ENCODE data around the gene NAALADL1. TPM values are rescaled to one million over a fixed set of nuclear protein-coding genes. Genes with fewer than 3 reads are reported as not detected.

NAALADL1 gene
- polyA plus RNA-seq, 1 experiment = 9.4 TPM

DNA sequence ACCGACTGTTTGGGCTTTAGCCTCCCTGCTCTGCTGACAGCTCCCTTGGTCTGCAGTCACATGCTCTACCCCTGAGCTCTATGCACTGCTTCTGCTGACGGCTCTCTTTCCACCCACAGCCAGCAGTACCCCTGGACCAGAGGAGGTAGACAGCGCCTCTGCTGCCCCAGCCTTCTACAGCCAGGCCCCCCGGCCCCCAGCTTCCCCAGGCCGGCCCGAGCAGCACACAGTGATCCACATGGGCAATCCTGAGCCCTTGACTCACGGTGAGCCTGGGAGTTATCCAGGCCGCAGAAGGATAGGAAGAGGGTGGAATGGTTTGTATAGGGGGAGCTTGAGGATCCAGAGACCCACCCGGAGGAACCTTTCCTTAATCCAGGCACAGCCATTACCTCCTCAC, 28.5 kb upstream of the NAALADL1 start:
- H3K4me3 ChIP-seq (ENCODE audit: low read depth, low read length) = no peak overlapping the region
- no peaks in the 10 kb centered on the region for H3K27me3 ChIP-seq (ENCODE audit: control insufficient read depth, insufficient read depth, low read length)
- TF ChIP-seq, protein P1, sequence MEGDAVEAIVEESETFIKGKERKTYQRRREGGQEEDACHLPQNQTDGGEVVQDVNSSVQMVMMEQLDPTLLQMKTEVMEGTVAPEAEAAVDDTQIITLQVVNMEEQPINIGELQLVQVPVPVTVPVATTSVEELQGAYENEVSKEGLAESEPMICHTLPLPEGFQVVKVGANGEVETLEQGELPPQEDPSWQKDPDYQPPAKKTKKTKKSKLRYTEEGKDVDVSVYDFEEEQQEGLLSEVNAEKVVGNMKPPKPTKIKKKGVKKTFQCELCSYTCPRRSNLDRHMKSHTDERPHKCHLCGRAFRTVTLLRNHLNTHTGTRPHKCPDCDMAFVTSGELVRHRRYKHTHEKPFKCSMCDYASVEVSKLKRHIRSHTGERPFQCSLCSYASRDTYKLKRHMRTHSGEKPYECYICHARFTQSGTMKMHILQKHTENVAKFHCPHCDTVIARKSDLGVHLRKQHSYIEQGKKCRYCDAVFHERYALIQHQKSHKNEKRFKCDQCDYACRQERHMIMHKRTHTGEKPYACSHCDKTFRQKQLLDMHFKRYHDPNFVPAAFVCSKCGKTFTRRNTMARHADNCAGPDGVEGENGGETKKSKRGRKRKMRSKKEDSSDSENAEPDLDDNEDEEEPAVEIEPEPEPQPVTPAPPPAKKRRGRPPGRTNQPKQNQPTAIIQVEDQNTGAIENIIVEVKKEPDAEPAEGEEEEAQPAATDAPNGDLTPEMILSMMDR (IDR thresholded peaks at IDR 0.05; ENCODE audit: low read depth, low read length) = no peak
- H3K9me3 ChIP-seq (ENCODE audit: control insufficient read depth, insufficient read depth, low read length) = no peaks in the 10 kb centered on the region; the same call in 1 of the 2 replicates
- DNase-seq (ENCODE audit: low read depth, low spot score) = no peak
- ChIA-PET POLR2A (no interaction called here), CTCF (no interaction called here)
- H3K27ac ChIP-seq (ENCODE audit: low read depth, low read length) = no peak overlapping the region

DNA sequence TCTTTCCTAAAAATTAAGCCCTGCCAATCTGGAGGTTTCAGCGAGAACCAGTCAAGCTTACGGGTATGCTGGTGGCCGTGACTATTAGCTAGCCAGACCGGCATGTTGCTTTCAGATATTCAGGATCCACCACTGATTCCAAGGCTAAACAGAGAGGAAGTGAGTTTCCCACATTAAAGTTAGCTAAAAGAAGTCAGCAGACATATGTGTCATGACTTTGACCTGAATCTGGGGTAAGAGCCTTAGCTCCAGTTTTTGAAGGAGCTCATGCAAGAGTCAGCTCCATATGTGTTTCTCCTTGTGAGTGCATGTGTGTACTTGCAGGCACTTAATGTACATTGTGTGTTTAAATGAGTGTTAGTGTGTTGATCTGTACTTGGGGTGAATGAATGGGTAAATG, 27.1 kb upstream of the NAALADL1 start:
- POLR2A ChIA-PET = no interaction called here
- no peaks in the 10 kb centered on the region; the same call in 1 of the 2 replicates for H3K9me3 ChIP-seq (ENCODE audit: control insufficient read depth, insufficient read depth, low read length)
- no peak overlapping the region for H3K27ac ChIP-seq (ENCODE audit: low read depth, low read length)
- TF ChIP-seq, protein P1 (IDR thresholded peaks at IDR 0.05; ENCODE audit: low read depth, low read length) = no peak
- no peaks in the 10 kb centered on the region for H3K27me3 ChIP-seq (ENCODE audit: control insufficient read depth, insufficient read depth, low read length)
- DNase-seq (ENCODE audit: low read depth, low spot score) = no peak
- CTCF ChIA-PET = interaction anchor here (1.1 kb wide), 1 partner anchor 28 kb away, joined by 5 read pairs; no protein-coding TSS in a partner anchor
- no peak overlapping the region; the same call in 1 of the 2 replicates for H3K4me3 ChIP-seq (ENCODE audit: low read depth, low read length)

DNA sequence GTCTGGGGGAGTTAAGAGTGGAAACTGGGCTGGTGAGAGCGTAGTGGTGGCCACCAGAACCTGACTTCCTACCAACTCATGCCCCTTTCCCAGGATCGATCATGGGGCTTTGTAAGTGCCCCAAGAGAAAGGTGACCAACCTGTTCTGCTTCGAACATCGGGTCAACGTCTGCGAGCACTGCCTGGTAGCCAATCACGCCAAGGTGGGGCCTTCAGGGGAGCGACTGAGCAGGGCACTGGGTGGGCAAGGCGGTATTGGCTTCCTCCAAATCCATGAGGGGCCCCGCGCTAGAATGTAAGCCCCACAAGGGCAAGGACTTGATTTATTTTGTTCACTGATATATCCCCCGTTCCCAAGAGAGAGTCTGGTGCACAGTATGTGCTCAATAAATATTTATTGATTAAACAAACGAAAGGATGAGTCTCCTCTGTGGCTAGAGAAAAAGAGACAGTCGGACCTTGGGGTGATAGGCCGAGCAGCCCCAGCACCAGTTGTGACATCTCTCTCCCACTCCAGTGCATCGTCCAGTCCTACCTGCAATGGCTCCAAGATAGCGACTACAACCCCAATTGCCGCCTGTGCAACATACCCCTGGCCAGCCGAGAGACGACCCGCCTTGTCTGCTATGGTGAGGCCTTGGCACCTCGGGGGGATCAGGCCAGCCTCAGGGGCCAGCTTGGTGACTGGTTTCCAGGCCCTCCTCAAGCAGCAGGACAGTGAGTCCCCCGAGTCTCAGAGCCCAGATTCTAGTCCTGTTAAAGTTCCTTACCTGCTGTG, 26.4 kb upstream of the NAALADL1 start:
- no peak for DNase-seq (ENCODE audit: low read depth, low spot score)
- ChIA-PET CTCF (interaction anchor here (1.1 kb wide), 1 partner anchor 29 kb away, joined by 5 read pairs; no protein-coding TSS in a partner anchor), POLR2A (no interaction called here)
- peak overlapping the region; percentile 98 for H3K27ac ChIP-seq (ENCODE audit: low read depth, low read length)
- H3K4me3 ChIP-seq (ENCODE audit: low read depth, low read length) = peak overlapping the region; percentile 94
- H3K27me3 ChIP-seq (ENCODE audit: control insufficient read depth, insufficient read depth, low read length) = no peaks in the 10 kb centered on the region
- TF ChIP-seq, protein P1 (IDR thresholded peaks at IDR 0.05; ENCODE audit: low read depth, low read length) = no peak
- H3K9me3 ChIP-seq (ENCODE audit: control insufficient read depth, insufficient read depth, low read length) = no peaks in the 10 kb centered on the region; the same call in 1 of the 2 replicates

DNA sequence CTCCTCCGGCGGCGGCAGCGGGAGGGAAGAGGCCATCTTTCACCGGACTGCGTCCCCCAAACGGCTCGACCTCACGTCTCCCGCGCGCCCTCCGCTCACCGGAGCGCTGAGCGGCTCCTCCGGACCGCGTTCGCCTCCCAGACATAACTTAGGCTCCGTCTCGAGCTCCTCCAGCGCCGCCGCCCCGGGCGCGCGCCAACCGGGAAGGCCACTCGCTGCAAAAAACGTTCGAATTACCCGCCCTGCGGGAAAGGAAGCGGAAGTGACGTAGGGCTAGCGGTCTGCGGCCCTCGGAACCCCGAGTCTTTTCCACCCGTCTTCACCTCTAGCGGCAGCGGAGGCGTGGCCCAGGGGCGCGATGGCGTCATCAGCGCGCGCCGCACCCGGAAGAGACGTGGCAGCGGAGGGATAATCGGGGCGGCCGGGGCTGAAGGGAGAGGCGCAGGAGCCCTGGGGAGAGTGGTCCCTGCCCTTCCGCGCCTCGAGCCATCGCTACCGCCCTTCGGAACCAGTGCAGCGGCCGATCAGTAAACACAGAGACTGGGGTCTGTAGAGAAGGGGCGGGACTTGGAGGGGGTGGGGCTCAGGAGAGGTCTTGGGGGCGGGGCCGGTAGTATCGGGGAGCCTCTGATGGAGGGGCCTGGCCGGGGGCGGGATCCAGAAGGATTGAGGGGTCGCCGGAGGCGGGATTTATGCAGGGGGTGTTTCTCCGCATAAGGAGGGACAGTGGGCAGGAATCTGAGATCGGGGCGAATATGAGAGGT, 25.7 kb upstream of the NAALADL1 start, which contains the start of the genes CDCA5 and ZFPL1:
CDCA5 (minus strand) TSS at position 207 of the 764 bp plus-strand sequence; CDS start at position 145, 62 bp downstream.
ZFPL1 (plus strand) TSS at position 389 of the 764 bp plus-strand sequence. CDS start 477 bp downstream, outside the sequence.
- POLR2A ChIA-PET = no interaction called here
- H3K27me3 ChIP-seq (ENCODE audit: control insufficient read depth, insufficient read depth, low read length) = no peaks in the 10 kb centered on the region
- peak within 1 kb of the TSS; percentile 98 for H3K27ac ChIP-seq (ENCODE audit: low read depth, low read length)
- no peaks in the 10 kb centered on the region; the same call in 1 of the 2 replicates for H3K9me3 ChIP-seq (ENCODE audit: control insufficient read depth, insufficient read depth, low read length)
- TF ChIP-seq, protein P1 (IDR thresholded peaks at IDR 0.05; ENCODE audit: low read depth, low read length) = no peak
- CTCF ChIA-PET = interaction anchor here (1.3 kb wide), 1 partner anchor 70 kb away, joined by 6 read pairs; the partner anchor contains the start of gene ARL2
- H3K4me3 ChIP-seq (ENCODE audit: low read depth, low read length) = peak within 1 kb of the TSS; percentile 94
- peak; percentile 87 for DNase-seq (ENCODE audit: low read depth, low spot score)

Data from AG04450 (cell line).